GM19035 (cell line): ENCODE data around the gene ALOX12B.
"Not testable (repeated sequence)": the region's sequence is repeated elsewhere in the genome, so short reads cannot be mapped to it uniquely, and the experiment has no call there.

Experiments
- ATAC-seq: cut with Tn5 transposase; IDR thresholded peaks from one replicate; pipeline ENCODE4 v1.9.1; 2021; ENCODE audit not compliant: unreplicated experiment

Gene ALOX12B

DNA sequence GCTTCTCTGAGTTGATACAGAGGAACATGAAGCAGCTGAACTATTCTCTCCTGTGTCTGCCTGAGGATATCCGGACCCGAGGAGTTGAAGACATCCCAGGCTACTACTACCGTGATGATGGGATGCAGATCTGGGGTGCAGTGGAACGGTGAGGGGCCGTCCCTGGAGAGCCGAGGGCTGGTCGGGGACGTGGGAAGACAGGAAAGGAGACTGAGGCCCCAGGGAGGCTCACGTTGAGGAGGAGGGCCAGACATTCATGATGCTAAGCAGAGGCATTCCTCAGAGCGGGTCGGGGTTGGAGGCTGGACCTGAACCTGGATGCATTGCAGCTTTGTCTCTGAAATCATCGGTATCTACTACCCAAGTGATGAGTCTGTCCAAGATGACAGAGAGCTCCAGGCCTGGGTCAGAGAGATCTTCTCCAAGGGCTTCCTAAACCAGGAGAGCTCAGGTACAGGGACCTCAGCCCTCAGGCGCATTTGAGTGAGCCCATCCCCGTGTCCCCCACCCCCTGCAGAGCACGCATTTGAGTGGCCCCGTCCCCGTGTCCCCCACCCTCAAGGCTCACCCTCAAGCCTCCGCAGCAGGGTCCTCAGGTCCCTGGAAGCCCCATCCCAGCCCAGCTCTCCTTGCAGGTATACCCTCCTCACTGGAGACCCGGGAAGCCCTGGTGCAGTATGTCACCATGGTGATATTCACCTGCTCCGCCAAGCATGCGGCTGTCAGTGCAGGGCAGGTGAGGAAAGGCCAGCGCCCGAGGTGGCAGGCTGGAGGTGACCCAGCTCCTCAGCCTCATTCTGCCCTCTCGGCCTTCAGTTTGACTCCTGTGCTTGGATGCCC lies 40.4 kb downstream of the ALOX12B start:
- no peak for ATAC-seq

DNA sequence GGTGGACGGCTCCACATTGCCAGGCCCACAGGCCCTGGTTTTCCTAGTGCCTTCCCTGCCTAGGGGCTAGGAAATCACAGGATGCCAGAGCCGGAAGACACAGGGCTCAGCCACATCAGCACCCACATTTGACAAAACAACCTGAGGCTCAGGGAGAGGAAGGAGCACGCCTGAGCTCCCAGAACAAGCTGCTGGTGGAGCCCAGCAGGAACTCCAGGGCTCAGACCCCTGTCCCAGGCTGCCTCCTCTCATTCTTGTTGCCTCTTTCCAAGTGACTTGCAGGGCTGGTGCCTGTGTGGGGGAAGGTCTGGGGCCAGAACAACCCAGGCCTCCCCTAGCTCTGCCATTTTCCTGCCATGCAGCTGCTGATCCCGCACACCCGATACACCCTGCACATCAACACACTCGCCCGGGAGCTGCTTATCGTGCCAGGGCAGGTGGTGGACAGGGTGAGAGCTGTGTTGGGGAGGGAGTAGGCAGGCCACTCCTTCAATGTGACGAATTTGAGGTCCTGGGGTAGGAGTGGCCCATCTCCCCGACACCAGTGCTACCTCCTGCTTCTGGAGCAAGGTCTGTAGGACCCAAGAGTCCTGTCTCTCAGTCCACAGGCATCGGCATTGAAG lies 41.1 kb downstream of the ALOX12B start:
- no peak for ATAC-seq

- no peak for ATAC-seq
These were observed 42.4 kb downstream of the ALOX12B start for GRCh38 chr17:8044819-8045810.

DNA sequence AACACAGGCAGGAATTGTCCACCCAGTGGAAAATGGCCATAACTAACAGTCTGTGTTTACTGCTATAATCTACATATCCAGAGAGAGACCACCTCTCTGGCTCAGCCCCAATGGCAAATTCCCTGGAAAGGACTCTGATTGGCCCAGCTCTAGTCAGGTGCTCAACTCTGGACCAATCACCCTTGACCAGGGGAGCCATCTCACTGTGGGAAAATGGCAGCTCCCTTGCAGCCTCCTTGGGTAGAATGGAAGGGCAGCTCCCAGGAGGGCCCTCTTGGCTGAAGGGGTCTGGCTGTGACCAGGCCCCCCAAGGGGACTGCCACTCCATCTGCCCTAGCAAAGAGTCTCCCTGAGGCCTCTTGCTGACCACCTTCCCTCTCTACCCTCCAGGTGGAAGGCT lies 45.5 kb downstream of the ALOX12B start:
- ATAC-seq = no peak

DNA sequence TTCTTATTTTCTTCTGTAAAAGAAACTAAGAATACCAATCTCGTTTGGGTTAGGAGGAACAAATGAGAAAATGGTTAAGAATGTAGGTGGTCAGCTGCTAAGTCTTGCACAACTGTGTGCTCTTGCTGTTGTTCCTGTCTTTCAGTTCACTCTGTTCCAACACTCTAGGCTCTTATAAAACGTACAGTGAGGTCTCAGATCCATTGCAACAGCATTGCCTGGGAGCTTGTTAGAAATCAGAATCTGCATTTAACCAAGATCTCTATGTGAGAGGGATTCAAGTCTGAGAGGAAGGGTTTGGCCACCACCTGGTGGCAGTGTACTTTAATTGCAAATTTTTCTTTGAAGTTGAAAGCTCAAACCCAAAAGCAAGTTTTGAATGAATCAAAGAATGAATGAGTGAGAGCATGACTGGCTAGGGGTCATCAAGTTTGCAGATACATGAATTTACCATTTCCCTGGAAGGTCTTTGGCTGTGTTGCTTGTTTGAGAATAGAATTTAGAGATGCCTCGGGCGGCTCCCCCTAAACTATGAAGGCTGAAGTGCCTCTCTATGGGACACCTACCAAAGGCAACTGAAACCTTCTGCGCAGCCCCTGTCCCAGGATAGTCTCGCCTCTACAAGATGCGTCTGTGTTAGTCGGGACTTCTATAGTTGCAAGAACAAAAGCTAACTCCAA lies 46.1 kb downstream of the ALOX12B start:
- ATAC-seq = no peak

DNA sequence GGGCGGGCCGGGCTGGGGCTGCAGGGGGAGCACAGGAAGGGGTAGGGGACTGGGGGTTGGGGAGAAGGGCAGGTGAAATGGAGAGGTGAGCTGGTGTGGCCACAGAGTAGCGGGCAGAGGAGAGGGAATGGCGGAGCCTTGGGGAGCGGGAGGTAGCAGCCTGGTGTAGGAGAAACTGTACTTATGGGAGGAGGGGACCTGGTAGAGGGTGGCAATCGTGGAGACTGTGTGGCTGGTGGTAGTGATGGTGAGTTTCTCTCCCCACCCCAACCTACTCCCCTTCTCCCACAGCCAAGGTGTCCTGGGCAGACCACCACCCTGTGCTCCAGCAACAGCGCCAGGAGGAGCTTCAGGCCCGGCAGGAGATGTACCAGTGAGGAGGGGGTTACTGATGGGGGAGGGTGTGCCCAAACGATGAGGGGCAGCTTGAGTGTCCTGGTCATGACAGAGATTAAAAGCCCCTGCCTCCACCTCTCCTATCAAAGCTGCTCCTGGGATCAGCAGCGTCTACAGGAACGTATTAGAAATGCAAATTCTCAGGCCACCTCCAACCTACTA lies 47.8 kb downstream of the ALOX12B start:
- ATAC-seq = no peak

DNA sequence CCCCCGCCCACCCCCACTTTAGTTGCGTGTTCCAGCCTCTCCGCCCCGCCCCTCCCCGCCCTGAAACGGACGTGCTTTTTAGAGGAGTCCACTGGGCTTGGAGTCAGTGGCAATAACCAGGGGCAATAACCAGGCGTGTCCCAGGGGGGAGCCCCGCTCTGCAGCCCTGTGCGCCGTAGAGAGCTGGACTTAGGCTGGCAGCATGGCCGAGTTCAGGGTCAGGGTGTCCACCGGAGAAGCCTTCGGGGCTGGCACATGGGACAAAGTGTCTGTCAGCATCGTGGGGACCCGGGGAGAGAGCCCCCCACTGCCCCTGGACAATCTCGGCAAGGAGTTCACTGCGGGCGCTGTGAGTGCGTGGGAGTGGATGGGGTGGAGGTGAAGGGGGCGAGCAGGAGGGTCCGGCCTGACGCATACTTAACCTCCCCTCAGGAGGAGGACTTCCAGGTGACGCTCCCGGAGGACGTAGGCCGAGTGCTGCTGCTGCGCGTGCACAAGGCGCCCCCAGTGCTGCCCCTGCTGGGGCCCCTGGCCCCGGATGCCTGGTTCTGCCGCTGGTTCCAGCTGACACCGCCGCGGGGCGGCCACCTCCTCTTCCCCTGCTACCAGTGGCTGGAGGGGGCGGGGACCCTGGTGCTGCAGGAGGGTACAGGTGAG lies 48.4 kb downstream of the ALOX12B start, which contains the start of gene ALOX15B:
TSS of gene ALOX15B (plus strand) at position 106 of the 657 bp plus-strand sequence. CDS start at position 203, 97 bp downstream.
- ATAC-seq = no peak

DNA sequence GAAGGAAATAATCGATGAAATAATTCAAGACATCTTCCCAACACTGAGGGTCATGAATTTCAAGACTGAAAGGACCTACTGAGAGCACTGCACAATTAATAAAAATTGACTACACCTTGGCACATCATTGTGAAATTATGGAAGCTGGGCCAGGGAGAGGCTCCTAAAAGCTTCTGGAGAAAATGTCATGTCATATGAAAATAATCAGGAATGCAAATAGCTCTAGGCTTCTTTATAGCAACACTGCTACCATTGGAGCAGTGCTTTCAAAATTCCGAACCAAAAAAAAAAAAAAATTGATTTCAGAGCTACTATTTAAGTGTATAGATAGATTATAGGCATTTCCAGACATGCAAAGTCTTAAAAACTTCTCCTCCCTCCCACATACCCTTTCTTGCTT lies 55.1 kb downstream of the ALOX12B start:
- no peak for ATAC-seq

DNA sequence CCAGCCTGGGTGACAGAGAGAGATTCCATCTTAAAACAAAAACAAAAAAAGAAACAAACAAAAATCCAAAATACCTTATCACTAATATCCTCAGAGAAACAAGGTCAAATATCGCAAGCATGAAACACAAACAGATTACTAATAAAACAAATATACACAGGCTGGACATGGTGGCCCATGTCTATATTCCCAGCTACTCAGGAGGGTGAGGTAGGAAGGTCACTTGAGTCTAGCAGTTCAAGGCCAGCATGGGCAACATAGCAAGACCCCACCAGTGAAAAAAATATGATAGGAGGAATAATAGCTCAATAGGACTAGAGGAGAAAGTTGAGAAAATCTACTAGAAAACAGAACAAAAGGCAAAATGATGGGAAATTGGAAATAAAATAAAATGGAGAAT lies 55.6 kb downstream of the ALOX12B start:
- ATAC-seq = no peak

DNA sequence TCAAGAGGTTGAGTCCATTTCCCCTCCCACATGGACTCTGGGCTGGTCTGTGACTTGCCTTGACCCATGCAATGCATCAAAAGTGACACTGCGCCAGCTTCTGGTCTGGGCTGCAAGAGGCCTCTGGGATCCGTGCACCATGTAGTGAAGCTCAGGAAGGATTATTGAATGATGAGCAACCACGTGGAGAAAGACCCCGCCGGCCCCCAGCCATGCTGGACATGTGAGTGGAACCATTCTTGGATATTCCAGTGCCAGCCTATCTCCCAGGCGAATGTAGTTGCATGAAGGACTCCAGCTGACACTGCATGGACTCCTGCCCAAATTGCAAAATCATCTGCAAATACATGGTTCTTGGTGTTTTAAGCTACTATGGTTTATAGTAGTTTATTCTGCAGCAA lies 56.3 kb downstream of the ALOX12B start:
- no peak for ATAC-seq

DNA sequence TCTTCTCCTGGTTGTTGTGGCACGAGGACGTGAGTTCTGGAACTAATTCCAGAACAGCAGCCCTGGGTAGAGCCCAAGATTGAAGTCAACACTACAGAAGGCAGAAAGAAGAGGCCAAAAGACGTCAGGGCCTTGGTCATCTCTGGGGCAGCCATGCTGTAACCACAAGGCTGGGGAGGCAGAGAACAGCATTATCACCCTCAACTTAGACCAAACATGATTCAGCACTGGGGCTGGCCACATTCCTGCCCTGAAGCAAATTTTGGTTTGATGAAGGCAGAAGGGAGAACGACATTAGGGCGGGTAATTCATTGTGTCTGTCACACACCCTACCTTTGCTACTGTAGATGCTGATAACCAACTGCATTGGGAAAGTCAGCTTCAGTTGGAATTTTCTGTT lies 58.4 kb downstream of the ALOX12B start:
- ATAC-seq = no peak

- no peak for ATAC-seq
These were observed 62.2 kb downstream of the ALOX12B start for GRCh38 chr17:8025176-8025911.

DNA sequence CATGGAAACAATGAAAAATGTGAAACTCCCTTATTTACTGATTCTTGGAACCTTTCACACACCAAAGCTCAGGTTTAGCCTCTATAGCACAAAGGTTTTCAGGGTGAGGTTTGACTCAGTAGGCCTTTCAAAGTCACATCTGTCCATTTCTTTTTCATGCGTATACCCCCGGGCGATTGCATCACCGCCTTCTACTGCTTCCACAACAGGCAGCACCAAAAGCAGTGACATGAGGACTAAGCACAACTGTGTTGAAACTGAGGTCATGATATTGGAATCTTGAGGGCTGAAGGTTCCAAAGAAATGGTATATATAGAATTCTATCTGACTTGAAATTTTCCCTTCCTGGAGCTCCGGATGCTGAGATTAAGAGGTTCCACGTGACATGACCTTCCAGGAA lies 63.4 kb downstream of the ALOX12B start:
- not testable (repeated sequence) for ATAC-seq
